Measurements from ENCODE around the gene RASL11A. TPM values are rescaled to one million over a fixed set of nuclear protein-coding genes. Genes with fewer than 3 reads are reported as not detected.

The RASL11A gene
- total and polyA plus RNA-seq, 2 of the 8 experiments (the other 6 are each of a cell fraction or from before 2014, with no cell fraction given) = 2.9 to 6.8 TPM

GRCh38 chr13:27309967-27310598 lies 39.5 kb downstream of the RASL11A start:
- FAIRE-seq = no peak
- no peak overlapping the region for H2BK120ac ChIP-seq (replicated peaks; ENCODE audit: low read depth, low read length)
- ChIA-PET POLR2A (ENCODE audit: partially characterized antibody) (no interaction called here), CTCF (ENCODE audit: partially characterized antibody) (interaction anchor here (0.9 to 1.8 kb wide), 7 partner anchors 9 to 52 kb away, joined by 3 to 6 read pairs (median 3); no protein-coding TSS in a partner anchor)
- H2AFZ ChIP-seq (ENCODE audit: low read length) = no peak overlapping the region
- H3K18ac ChIP-seq (ENCODE audit: extremely low read depth, low read length) = no peak overlapping the region
- no peaks in the 10 kb centered on the region for H3K79me1 ChIP-seq (ENCODE audit: low read depth, low read length)
- no peak overlapping the region for H3K27ac ChIP-seq (ENCODE audit: low read depth, low read length)
- no peak overlapping the region for H4K5ac ChIP-seq (ENCODE audit: insufficient read length, low read depth, low read length)
- no peak overlapping the region for H4K91ac ChIP-seq (replicated peaks; ENCODE audit: insufficient read length, low read length)
- H3K56ac ChIP-seq (replicated peaks; ENCODE audit: insufficient read length, low read depth, low read length) = no peak overlapping the region
- no peaks in the 10 kb centered on the region for H3K27me3 ChIP-seq (replicated peaks in 1 of 4; ENCODE audit: control insufficient read depth in 3 of 4, extremely low read depth in 1 of 4, insufficient read depth in 3 of 4, low read length in 3 of 4)
- H2BK20ac ChIP-seq (ENCODE audit: low read length) = no peak overlapping the region
- H2BK12ac ChIP-seq (ENCODE audit: low read depth, low read length) = no peak overlapping the region
- no peaks in the 10 kb centered on the region for H3K79me2 ChIP-seq (ENCODE audit: control insufficient read depth in 1 of 2, insufficient read depth in 2 of 2, low read length in 2 of 2)
- no peak overlapping the region for H4K8ac ChIP-seq (ENCODE audit: extremely low read depth, insufficient read depth, low read length)
- no peak overlapping the region for H2BK5ac ChIP-seq (ENCODE audit: low read depth, low read length)
- H3K9me3 ChIP-seq (ENCODE audit: insufficient read depth in 2 of 2, low read depth in 1 of 2, low read length in 1 of 2) = no peaks in the 10 kb centered on the region
- H3K4ac ChIP-seq (replicated peaks; ENCODE audit: insufficient read length, low read depth, low read length) = no peak overlapping the region
- no peak overlapping the region for H3K23ac ChIP-seq (ENCODE audit: insufficient read length)
- WGBS, 2 experiments (ENCODE audit: extremely low coverage in 1 of 2, insufficient coverage in 1 of 2, insufficient read length in 1 of 2, insufficient replicate concordance in 2 of 2, low coverage in 1 of 2, low lambda C conversion rate in 2 of 2, missing lambda C conversion rate in 1 of 2) = 92% methylated on average over 9 of the region's 9 CpGs; no CpG with 5 or more reads in 1 of the 2 experiments
- H2AK5ac ChIP-seq (ENCODE audit: low read depth, low read length) = no peak overlapping the region
- no peak overlapping the region for H2BK15ac ChIP-seq (ENCODE audit: low read length)
- H3K9ac ChIP-seq (replicated peaks in 1 of 4; ENCODE audit: extremely low read depth in 1 of 4, low read depth in 3 of 4, low read length in 3 of 4) = no peak overlapping the region
- H3K14ac ChIP-seq (ENCODE audit: insufficient read length) = no peak overlapping the region
- no peaks in the 10 kb centered on the region for H3K36me3 ChIP-seq (ENCODE audit: control insufficient read depth in 2 of 4, insufficient read depth in 4 of 4, low read length in 3 of 4)
- H3K4me3 ChIP-seq (ENCODE audit: extremely low read depth in 1 of 4, insufficient read depth in 2 of 4, low read depth in 3 of 4, low read length in 4 of 4) = no peak overlapping the region
- H3K4me1 ChIP-seq (replicated peaks in 1 of 4; ENCODE audit: control insufficient read depth in 3 of 4, insufficient read depth in 4 of 4, low read length in 3 of 4) = peaks cover 0 to 7% (median 0%) of the 10 kb centered on the region in 4 experiments; a peak in 3 of 7 replicates
- H3K23me2 ChIP-seq (ENCODE audit: low read depth, low read length) = no peaks in the 10 kb centered on the region
- H3K4me2 ChIP-seq (ENCODE audit: insufficient read depth in 1 of 2, low read depth in 2 of 2, low read length in 2 of 2) = no peak overlapping the region
- DNase-seq (ENCODE audit: low read depth in 1 of 2, low spot score in 2 of 2) = no peak
- H4K20me1 ChIP-seq (replicated peaks in 1 of 2; ENCODE audit: control insufficient read depth in 1 of 2, insufficient read depth in 2 of 2, low read length in 2 of 2) = no peaks in the 10 kb centered on the region
- TF ChIP-seq RBBP5 (IDR thresholded peaks at IDR 0.05; ENCODE audit: borderline replicate concordance, low read depth, low read length) (no peak), NANOG (IDR thresholded peaks at IDR 0.05; ENCODE audit: insufficient read depth, low read depth, low read length, poor library complexity, severe bottlenecking) (no peak), TCF12 (IDR thresholded peaks at IDR 0.05; ENCODE audit: low read depth, low read length) (no peak), PHF8 (conservative IDR thresholded peaks at IDR 0.05; ENCODE audit: low read depth, low read length) (no peak), SRF (IDR thresholded peaks at IDR 0.05; ENCODE audit: low read depth, low read length) (no peak), ZNF274 (IDR thresholded peaks at IDR 0.05; ENCODE audit: borderline replicate concordance, extremely low read depth, low read length) (no peak), SP1 (IDR thresholded peaks at IDR 0.05; ENCODE audit: low read depth, low read length) (no peak), RAD21 (IDR thresholded peaks at IDR 0.05 in 1 of 2, conservative IDR thresholded peaks at IDR 0.05 in 1 of 2; ENCODE audit: low read depth in 2 of 2, low read length in 2 of 2) (no peak), TBP (IDR thresholded peaks at IDR 0.05; ENCODE audit: low read depth, low read length) (no peak), CTCF (IDR thresholded peaks at IDR 0.05; ENCODE audit: control extremely low read depth in 1 of 3, insufficient read depth in 1 of 3, low read depth in 1 of 3, low read length in 3 of 3) (no peak)

Measured in H1 (cell line).